Fibroblast of gingiva (primary cell): Measurements from ENCODE around the gene MPLKIP.
A peak's percentile ranks its signal among the peaks of the same experiment; 100 is the strongest.
"Not testable (repeated sequence)": the region's sequence is repeated elsewhere in the genome, so short reads cannot be mapped to it uniquely, and the experiment has no call there.

ENCODE experiments used
- DNase-seq: peaks from one replicate; pipeline ENCODE4 v3.0.0-alpha.2; 2011; ENCODE audit warnings: low read depth

The MPLKIP gene

GRCh38 chr7:40133561-40134427 is 628 bp downstream of the MPLKIP start:
- DNase-seq = peak; percentile 2

DNA sequence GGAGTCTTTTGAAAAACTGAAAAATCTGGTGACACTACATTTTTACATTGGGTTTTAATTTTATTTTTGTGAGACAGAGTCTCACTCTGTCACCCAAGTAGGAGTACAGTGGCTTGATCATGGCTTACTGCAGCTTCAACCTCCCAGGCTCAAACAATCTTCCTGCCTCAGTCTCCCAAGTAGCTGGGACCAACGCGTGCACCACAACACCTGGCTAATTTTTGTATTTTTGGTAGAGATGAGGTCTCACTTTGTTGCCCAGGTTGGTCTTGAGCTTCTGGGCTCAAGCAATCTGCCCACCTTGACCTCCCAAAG is 11.5 kb downstream of the MPLKIP start:
- DNase-seq = no peak

- not testable (repeated sequence) for DNase-seq
Observed at GRCh38 chr7:40122100-40122939, 12.1 kb downstream of the MPLKIP start.

- no peak for DNase-seq
Observed at GRCh38 chr7:40120020-40120419, 14.4 kb downstream of the MPLKIP start.

DNA sequence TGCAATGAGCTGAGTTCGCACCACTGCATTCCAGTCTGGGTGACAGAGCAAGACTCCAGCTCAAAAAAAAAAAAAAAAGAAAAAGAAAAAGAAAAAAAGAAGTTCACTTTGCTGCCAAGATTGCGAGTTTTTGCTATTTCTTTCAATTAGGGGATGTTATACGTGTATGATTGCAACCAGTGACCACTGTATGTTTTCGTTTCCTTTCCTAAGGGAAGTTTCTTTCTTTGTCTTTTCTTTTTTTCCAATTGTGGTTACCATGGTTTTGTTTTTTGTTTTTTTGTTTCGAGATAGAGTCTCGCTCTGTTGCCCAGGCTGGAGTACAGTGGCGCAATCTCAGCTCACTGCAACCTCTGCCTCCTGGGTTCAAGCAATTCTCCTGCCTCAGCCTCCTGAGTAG is 16.2 kb downstream of the MPLKIP start:
- DNase-seq = not testable (repeated sequence)

DNA sequence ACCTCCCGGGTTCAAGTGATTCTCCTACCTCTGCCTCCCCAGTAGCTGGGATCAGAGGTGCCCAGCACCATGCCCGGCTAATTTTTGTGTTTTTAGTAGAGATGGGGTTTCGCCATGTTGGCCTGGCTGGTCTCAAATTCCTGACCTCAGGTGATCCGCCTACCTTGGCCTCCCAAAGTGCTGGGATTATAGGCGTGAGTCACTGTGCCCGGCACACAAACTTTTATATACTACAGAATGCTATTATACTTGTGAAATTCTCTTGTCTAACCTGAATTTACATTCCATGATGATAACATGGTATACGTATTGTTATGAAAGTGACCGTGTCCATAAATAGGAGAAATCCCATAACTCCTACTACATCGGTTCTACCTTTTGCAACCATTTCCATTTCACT is 17.2 kb downstream of the MPLKIP start:
- not testable (repeated sequence) for DNase-seq

DNA sequence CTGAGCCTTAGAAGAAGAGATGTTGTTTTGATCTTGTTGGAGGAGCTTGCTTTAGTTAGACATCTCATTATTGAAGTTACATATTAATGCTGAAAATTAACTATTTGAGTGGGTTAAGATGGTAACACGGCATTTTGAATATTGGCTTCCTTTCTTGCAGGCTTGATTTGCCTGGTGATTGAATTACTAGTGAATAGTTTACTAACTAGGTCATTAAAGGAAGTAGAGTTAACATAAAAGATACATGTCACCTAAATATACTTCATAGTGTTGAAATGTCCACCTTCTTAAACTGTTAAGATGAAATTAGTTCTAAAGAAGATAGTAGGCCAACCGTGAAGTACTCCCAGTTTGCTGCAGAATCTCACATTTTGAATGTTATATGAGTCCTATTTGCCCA is 18.5 kb downstream of the MPLKIP start:
- no peak for DNase-seq

- no peak for DNase-seq
Observed at GRCh38 chr7:40105879-40106473, 28.4 kb downstream of the MPLKIP start.

GRCh38 chr7:40102897-40103296 is 31.5 kb downstream of the MPLKIP start:
- DNase-seq = no peak

DNA sequence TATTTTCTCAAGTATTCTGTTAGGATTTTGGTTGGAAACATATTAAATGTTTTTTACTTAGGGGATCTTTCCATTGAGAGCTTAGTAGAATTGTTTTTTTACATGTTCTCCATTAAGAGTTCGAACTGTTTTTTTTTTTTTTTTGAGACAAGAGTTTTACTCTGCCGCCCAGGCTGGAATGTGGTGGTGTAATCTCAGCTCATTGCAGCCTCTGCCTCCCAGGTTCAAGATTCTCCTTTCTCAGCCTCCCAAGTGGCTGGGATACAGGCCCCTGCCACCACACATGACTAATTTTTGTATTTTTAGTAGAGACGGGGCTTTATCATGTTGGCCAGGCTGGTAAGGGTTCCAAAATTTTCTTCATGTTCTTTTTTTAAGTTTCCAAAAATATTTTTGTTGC is 33.2 kb downstream of the MPLKIP start:
- no peak for DNase-seq

DNA sequence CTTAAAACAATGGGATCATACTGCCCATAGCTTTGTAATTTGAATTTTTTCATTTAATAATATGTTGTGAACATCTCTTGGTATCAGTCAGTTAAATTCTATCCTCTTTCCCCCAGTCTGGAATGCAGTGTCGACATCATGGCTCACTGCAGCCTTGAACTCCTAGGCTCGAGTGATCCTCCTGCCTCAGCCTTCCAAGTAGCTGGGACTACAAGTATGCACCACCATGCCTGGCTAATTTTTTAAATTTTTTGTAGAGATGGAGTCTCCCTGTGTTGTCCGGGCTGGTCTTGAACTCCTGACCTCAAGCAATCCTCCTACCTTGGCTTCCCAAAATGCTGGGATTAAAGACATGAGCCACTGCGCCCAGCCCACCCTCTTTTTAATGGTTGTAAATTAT is 34.6 kb downstream of the MPLKIP start:
- DNase-seq = no peak

- no peak for DNase-seq
Observed at GRCh38 chr7:40098810-40099209, 35.6 kb downstream of the MPLKIP start.

GRCh38 chr7:40097728-40098127 is 36.7 kb downstream of the MPLKIP start:
- no peak for DNase-seq

DNA sequence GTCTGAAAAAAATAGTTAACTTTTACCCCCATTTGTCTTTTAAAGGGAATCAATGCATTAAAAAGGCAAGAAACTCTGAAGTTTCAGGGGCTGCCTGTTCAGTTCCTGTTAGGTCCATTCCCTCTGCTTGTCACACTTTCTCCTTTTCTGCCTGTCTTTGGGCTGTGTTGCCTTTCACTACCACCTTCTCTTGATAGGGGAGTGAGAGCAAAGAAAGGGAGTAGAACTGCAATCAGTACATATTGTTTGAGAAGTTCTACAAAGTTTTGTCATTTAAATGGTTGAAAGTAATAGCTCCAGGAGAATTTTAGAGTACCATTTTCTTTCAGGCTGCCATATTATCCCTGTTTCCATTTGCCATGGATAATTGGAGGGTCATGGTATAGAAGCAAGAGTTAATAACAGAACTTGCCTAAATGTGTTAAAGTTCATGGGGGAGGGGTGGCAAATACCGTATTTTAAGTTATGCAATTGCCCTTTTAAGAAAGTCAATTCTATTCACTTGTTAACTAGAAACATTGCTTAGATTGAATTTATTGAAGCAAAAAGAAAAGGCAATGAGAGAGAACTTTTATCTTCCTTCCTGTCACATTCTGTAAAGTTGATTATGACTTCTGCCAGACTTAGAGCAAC is 38.6 kb downstream of the MPLKIP start:
- no peak for DNase-seq

DNA sequence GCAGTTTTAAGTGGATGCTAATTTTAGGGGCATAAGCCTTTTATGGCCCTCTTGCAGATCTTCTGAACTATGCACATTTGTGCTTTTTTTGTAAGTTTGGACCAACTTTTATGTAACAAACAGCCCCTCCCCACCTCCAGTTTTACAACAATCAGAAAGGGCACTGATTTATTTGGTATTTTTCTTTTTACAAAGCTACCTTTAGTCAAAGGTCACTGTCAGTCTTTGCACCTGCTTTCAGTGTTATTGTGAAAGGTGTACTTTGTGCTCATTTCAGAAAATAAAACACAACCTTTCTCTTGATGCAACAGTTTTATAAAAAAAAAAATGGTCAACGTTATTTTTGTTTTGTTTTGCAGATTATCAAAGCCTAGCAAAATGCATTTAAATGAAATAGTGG is 39.2 kb downstream of the MPLKIP start:
- no peak for DNase-seq

DNA sequence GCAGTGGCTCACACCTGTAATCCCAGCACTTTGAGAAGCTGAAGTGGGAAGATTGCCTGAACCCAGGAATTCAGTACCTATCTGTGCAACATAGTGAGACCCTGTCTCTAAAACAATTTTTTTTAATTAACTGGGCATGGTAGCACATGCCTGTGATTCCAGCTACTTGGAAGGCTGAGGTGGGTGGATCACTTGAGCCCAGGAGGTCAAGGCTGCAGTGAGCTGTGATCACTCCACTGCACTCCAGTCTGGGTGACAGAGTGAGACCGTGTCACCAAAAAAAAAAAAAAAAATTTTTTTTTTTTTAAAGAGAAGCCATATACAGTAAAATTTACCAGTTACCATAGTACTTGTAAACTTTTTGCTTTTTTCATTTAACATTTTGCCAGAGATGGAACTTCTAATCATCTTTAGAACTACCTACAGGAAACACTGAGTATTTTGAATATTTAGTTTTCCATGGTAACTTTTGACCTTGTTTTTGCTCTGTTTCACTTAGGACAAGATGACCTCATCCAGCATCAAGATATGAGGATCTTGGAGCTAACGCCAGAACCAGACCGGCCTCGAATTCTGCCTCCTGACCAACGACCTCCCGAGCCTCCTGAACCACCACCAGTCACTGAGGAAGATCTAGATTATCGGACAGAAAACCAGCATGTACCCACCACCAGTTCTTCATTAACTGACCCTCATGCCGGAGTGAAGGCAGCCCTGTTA is 40.6 kb downstream of the MPLKIP start:
- DNase-seq = no peak

DNA sequence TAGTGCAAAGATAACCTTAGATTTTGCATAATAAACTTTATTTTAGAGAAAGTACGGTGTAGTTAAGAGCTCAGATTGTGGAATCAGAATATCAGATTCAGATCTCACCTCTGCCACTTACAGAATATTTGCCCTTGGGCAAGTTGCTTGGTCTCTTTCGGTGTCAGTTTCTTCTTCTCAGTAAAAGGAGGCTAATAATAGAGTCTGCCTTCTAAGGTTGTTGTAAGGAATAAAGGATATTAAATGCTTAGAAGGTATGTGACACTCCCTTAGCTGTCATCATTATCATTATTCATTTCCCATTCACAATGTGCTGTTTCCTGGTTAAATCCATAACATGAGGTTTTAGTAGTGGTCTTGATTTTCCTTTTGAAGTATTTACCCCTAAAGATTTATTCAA is 42.2 kb downstream of the MPLKIP start:
- DNase-seq = no peak

DNA sequence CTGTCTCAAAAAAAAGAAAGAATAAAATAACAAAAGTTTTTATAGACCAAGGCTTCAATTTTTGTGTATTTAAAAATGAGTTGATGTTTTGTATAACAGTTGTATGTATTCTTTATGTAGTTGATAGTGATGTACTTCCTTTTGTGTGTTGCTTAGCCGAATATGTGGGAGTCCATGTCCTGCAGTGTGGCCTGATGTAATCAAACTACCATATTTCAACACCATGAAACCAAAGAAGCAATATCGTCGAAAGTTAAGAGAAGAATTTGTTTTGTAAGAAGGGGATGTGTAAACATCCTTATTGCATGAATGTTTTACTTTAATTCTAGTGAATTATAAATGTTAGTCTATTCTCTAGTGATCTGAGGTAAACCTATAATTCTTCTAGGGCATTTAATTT is 56.6 kb downstream of the MPLKIP start:
- DNase-seq = peak; percentile 87
